Measurements from ENCODE around the gene KRTAP22-2. TPM values are rescaled to one million over a fixed set of nuclear protein-coding genes. Genes with fewer than 3 reads are reported as not detected.

Gene KRTAP22-2
- polyA plus RNA-seq, 2 of the 4 experiments (the other 2 are of a cell fraction): not detected

DNA sequence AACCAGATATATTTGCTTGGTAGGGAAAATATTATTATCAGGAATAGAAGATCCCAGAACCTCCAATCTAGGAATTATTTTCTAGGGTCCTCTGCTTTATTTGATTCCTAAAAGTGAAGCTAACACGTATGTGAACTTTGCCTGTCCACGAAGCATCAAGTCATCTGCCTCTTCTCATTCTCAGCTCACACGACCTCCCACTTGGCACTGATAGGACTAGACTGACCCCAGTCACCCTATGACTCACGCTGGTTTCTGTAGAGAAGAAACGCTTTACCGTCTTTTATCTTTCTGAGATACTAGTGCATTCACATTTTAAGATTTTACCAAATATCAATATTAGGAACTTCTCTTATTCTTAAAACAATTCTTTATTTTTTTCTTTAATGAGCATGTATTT is 27.1 kb downstream of the KRTAP22-2 start:
- POLR2A ChIA-PET: no interaction called here
- ATAC-seq (no peak), FAIRE-seq (no peak), DNase-seq (ENCODE audit: low read depth in 1 of 2, low spot score in 1 of 2) (no peak)
- Histone ChIP-seq H3K9me3 (no peaks in the 10 kb centered on the region), H3K4me3 (no peak overlapping the region), H3K4me1 (no peaks in the 10 kb centered on the region), H3K4me2 (no peak overlapping the region), H3K27ac (no peak overlapping the region)
- no peak for TF ChIP-seq HDAC2 (IDR thresholded peaks at IDR 0.05)
- no peak for TF ChIP-seq PBX3 (IDR thresholded peaks at IDR 0.05)
- no peak for TF ChIP-seq CBX8 (IDR thresholded peaks at IDR 0.05)
- TF ChIP-seq, protein P1, sequence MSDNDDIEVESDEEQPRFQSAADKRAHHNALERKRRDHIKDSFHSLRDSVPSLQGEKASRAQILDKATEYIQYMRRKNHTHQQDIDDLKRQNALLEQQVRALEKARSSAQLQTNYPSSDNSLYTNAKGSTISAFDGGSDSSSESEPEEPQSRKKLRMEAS (IDR thresholded peaks at IDR 0.05): no peak
- no peak for TF ChIP-seq ZFP36 (IDR thresholded peaks at IDR 0.05; ENCODE audit: borderline replicate concordance, partially characterized antibody)
- CTCF ChIA-PET: no interaction called here
- 28% methylated on average over 6 of the region's 6 CpGs for WGBS (ENCODE audit: missing lambda C conversion rate)

GRCh38 chr21:30561957-30562356 is 28.2 kb downstream of the KRTAP22-2 start:
- WGBS (ENCODE audit: missing lambda C conversion rate): 8% methylated on average over 2 of the region's 2 CpGs
- Histone ChIP-seq H3K4me2 (no peak overlapping the region), H3K9me3 (no peaks in the 10 kb centered on the region), H3K27ac (no peak overlapping the region), H3K4me1 (no peaks in the 10 kb centered on the region), H3K4me3 (no peak overlapping the region)
- TF ChIP-seq SMC3 (IDR thresholded peaks at IDR 0.05) (no peak), ZNF302 (CRISPR knock-in tag; IDR thresholded peaks at IDR 0.05) (no peak), POLR2AphosphoS2 (conservative IDR thresholded peaks at IDR 0.05; ENCODE audit: low read length) (no peak), NPAS2 (CRISPR knock-in tag; IDR thresholded peaks at IDR 0.05; ENCODE audit: borderline replicate concordance) (no peak), CHD2 (IDR thresholded peaks at IDR 0.05; ENCODE audit: low read length, partially characterized antibody) (no peak), TP53 (CRISPR knock-in tag; IDR thresholded peaks at IDR 0.05) (no peak), SREBF2 (IDR thresholded peaks at IDR 0.05) (no peak), MYC (IDR thresholded peaks at IDR 0.05; ENCODE audit: borderline replicate concordance, low read length) (no peak), PBX3 (IDR thresholded peaks at IDR 0.05) (no peak), CTCF (IDR thresholded peaks at IDR 0.05) (no peak), ATOH8 (CRISPR knock-in tag; IDR thresholded peaks at IDR 0.05; ENCODE audit: low read depth) (no peak), HOXB13 (CRISPR knock-in tag; IDR thresholded peaks at IDR 0.05; ENCODE audit: low read depth) (no peak)
- TF ChIP-seq, protein P2, sequence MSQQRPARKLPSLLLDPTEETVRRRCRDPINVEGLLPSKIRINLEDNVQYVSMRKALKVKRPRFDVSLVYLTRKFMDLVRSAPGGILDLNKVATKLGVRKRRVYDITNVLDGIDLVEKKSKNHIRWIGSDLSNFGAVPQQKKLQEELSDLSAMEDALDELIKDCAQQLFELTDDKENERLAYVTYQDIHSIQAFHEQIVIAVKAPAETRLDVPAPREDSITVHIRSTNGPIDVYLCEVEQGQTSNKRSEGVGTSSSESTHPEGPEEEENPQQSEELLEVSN (IDR thresholded peaks at IDR 0.05; ENCODE audit: borderline replicate concordance, low read depth): no peak
- TF ChIP-seq, protein P3, sequence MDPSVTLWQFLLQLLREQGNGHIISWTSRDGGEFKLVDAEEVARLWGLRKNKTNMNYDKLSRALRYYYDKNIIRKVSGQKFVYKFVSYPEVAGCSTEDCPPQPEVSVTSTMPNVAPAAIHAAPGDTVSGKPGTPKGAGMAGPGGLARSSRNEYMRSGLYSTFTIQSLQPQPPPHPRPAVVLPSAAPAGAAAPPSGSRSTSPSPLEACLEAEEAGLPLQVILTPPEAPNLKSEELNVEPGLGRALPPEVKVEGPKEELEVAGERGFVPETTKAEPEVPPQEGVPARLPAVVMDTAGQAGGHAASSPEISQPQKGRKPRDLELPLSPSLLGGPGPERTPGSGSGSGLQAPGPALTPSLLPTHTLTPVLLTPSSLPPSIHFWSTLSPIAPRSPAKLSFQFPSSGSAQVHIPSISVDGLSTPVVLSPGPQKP (IDR thresholded peaks at IDR 0.05; ENCODE audit: low read depth, low read length): no peak
- TF ChIP-seq, protein P1 (IDR thresholded peaks at IDR 0.05): no peak
- CTCF ChIA-PET: no interaction called here
- FAIRE-seq (no peak), ATAC-seq (no peak), DNase-seq (ENCODE audit: low read depth in 1 of 2, low spot score in 1 of 2) (no peak)
- POLR2A ChIA-PET: no interaction called here

Measured in A549 (cell line).